AG10803 (cell line): ENCODE data around the gene ABCB4.
A peak's percentile ranks its signal among the peaks of the same experiment; 100 is the strongest.

Experiments used
- DNase-seq: peaks from one replicate; pipeline ENCODE4 v3.0.0; 2010; ENCODE audit warnings: low read depth
- H3K4me3 ChIP-seq: 2 replicates; pipeline ENCODE4 v1.5.1; 2011; ENCODE audit warnings: mild to moderate bottlenecking, low read length, control low read depth
- CTCF ChIP-seq: conservative IDR thresholded peaks from 2 replicates; pipeline ENCODE4 v1.5.1; 2011; ENCODE audit warnings: mild to moderate bottlenecking, low read length, control low read depth, inconsistent platforms

Gene ABCB4

DNA sequence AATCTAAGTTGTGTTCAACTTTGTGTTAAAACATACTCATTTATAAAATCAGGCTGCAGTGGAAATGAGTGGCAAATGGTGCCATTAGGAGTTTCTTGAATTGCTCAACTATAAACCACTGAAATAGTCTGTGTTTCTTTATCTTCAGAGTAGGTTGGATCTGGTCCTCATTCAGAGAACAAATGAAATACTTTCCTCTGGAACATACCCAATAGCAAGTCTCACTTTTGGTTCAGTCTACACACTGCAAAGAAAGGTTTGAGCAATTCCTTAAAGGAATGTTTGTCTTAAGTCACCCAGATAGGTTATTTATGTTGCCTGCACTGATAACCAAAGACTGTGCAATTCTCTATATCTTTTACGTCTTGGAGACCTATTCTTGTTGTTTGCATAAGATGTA is 62.5 kb downstream of the ABCB4 start:
- DNase-seq: peak; percentile 70
- no peak for TF ChIP-seq CTCF
- no peak overlapping the region for H3K4me3 ChIP-seq

- no peak overlapping the region for H3K4me3 ChIP-seq
- peak; percentile 40 for DNase-seq
- no peak for TF ChIP-seq CTCF
Observed at GRCh38 chr7:87411186-87411585, 64.3 kb downstream of the ABCB4 start.

DNA sequence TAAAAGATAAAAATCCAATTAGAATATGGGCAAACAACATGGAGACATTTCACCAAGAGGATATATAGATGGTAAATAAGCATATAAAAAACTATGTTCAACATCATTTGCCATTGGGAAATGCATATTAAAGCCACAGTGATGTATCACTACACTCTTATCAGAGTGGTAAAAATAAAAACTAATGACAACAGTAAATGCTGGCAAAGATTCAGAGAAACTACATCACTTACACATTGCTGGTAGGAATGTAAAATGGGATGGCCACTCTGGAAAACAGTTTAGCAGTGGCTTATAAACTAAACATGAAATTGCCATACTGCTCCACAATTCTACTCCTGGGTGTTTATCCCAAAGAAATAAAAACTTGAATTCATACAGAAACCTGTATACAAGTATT is 70.8 kb downstream of the ABCB4 start:
- no peak overlapping the region for H3K4me3 ChIP-seq
- no peak for DNase-seq
- TF ChIP-seq CTCF: no peak

DNA sequence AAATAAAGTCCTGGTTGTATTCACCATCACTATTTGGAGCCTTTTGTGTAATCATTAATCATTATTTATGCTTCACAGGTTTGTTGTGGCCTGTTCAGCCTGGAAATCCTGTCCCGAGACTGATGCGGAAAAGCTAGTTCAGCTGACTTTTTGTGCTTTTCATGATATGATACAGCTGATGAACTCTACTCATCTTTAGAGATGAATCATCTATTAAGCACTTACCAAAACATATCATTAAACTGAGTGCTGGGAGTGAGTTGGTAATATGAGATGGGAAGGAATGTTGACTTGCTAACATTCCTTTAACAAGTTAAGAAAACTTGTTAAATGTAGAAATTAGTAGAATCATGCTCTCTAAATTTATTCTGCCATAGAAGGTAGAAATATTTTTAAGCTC is 77.0 kb downstream of the ABCB4 start:
- DNase-seq: peak; percentile 77
- TF ChIP-seq CTCF: no peak

GRCh38 chr7:87395442-87396020 is 79.9 kb downstream of the ABCB4 start:
- no peak overlapping the region for H3K4me3 ChIP-seq
- DNase-seq: no peak
- no peak for TF ChIP-seq CTCF

More for the DNA sequence above, 77.0 kb downstream of the ABCB4 start:
- no peak overlapping the region for H3K4me3 ChIP-seq

DNA sequence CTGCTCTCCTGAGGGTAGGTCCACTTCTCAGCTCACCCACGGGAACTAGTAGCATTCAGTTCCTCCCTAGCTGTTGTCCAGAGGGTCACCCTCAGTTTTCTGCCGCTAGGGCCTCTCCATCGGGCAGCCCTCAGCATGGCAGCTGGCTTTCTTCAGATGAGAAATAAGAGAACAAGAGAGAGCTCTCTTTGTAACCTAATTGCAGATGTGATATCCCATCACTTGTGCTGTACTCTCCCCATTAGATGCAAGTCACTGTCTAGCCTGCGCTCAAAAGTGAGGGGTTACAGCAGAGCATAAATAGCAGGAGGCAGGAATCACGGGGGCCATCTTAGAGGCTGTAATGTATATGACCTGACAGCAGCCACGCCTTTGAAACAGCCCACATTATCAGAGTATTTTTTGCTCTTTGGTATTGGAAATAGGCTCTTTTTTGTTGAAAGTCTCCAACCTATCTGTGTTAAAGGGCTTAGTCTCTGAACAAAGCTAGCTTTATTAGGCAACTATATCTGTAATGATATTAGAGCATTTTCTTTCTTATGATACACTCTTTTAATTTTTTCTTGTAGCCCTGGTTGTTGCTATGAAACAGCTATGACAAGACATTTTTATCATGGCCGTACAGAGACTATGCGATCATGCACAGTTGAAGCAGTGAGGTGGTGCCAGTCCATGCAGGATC is 84.3 kb downstream of the ABCB4 start:
- no peak for TF ChIP-seq CTCF
- DNase-seq: no peak
- H3K4me3 ChIP-seq: no peak overlapping the region

DNA sequence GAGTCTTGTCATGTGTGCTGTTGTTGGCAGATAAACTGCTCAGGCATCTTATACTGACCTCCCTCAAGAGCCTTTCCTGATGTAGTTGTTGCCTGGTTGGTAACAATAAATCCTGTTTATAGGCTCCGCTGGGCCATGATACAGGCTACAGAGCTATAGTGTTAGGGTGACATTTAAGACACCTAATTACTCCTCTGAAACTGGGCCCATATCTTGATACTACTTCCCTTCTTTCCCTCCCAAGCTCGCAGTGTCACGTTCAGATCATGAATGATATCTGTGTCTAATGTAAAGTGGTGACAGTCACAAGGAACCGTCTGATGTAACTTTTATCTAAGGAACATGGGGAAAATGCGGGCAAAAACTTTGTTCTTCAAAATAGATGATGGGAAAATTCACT is 94.6 kb downstream of the ABCB4 start:
- TF ChIP-seq CTCF: no peak
- DNase-seq: no peak
- no peak overlapping the region for H3K4me3 ChIP-seq
